Transverse colon (tissue), 4 donors: ENCODE results near the gene DISC1.

Source experiments
- EP300 ChIP-seq: sonication (generic); formaldehyde crosslinking; IDR thresholded peaks from one replicate; pipeline ENCODE4 v1.6.1; 2017; ENCODE audit warnings: antibody characterized with exemption, low read depth
- POLR2AphosphoS5 ChIP-seq, 3 donors: sonication (generic); formaldehyde crosslinking; IDR thresholded peaks; one replicate each; pipeline ENCODE4 v1.6.1; 2016; ENCODE audit warnings: antibody characterized with exemption in 3 of 3
- TF ChIP-seq, protein P1 (sequence below), 5 experiments: fragments of 200-600 bp in 3 of 5; fragments of 450-650 bp in 2 of 5; sonication (generic) in 3 of 5; IDR thresholded peaks; 1 replicate in 2 of 5; 2 replicates in 3 of 5; pipeline ENCODE4 v1.5.1; 2016 to 2017; ENCODE audit warnings: antibody characterized with exemption in 5 of 5, inconsistent platforms in 3 of 5, mild to moderate bottlenecking in 2 of 5, moderate library complexity in 1 of 5

DNA sequence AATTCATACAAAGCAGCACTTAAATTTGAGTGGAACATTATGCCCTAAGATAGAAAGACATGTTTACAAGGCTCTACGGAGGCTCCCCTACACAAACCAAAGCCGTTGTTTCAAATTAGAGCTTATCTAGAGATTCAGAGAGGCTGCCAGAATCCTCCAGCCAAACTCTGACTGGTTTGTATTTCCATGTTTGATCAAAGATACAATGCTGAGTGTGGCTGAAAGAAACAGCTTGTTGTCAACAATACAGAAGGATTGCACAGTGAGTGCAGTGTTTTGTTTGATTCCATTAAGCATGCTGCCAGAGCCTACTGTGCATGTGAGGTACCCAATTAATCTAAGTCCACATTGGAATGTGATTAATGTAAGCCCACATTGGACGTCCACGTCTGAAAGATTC lies 402.7 kb downstream of the DISC1 start:
- TF ChIP-seq, protein P1, sequence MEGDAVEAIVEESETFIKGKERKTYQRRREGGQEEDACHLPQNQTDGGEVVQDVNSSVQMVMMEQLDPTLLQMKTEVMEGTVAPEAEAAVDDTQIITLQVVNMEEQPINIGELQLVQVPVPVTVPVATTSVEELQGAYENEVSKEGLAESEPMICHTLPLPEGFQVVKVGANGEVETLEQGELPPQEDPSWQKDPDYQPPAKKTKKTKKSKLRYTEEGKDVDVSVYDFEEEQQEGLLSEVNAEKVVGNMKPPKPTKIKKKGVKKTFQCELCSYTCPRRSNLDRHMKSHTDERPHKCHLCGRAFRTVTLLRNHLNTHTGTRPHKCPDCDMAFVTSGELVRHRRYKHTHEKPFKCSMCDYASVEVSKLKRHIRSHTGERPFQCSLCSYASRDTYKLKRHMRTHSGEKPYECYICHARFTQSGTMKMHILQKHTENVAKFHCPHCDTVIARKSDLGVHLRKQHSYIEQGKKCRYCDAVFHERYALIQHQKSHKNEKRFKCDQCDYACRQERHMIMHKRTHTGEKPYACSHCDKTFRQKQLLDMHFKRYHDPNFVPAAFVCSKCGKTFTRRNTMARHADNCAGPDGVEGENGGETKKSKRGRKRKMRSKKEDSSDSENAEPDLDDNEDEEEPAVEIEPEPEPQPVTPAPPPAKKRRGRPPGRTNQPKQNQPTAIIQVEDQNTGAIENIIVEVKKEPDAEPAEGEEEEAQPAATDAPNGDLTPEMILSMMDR (IDR thresholded peaks at IDR 0.05): no peak
- TF ChIP-seq POLR2AphosphoS5 (IDR thresholded peaks at IDR 0.05): no peak
- no peak for TF ChIP-seq EP300
